HG02798 (cell line): ENCODE data around the gene TIMP1.

Experiments used
- ATAC-seq: cut with Tn5 transposase; IDR thresholded peaks from one replicate; pipeline ENCODE4 v1.9.1; 2021; ENCODE audit warnings: mild to moderate bottlenecking; ENCODE audit not compliant: unreplicated experiment, poor library complexity

Gene TIMP1

GRCh38 chrX:47581731-47582647 is at the start of gene TIMP1:
Gene TIMP1 (plus strand): TSS chrX:47582436. CDS start chrX:47583416, 980 bp downstream.
- ATAC-seq = peak; percentile 90

GRCh38 chrX:47539860-47540259 is 42.4 kb upstream of the TIMP1 start:
- ATAC-seq = no peak

GRCh38 chrX:47540754-47541538 is 41.3 kb upstream of the TIMP1 start:
- peak; percentile 45 for ATAC-seq

- ATAC-seq = no peak
These were observed 38.7 kb upstream of the TIMP1 start for GRCh38 chrX:47543496-47543895.

- peak; percentile 94 for ATAC-seq
These were observed 26.1 kb upstream of the TIMP1 start for GRCh38 chrX:47556045-47556623.

- no peak for ATAC-seq
These were observed 23.8 kb upstream of the TIMP1 start for GRCh38 chrX:47558436-47558835.

- ATAC-seq = no peak
These were observed 21.9 kb upstream of the TIMP1 start for GRCh38 chrX:47560179-47560933.

- peak; percentile 91 for ATAC-seq
These were observed 21.1 kb upstream of the TIMP1 start, which contains the start of gene ARAF for GRCh38 chrX:47560934-47561658. Gene ARAF (plus strand): TSS chrX:47561205. CDS start chrX:47562968, 1,763 bp downstream.

- ATAC-seq = no peak
These were observed 20.5 kb upstream of the TIMP1 start for GRCh38 chrX:47561659-47562151.

- no peak for ATAC-seq
These were observed 19.5 kb upstream of the TIMP1 start for GRCh38 chrX:47562615-47563243.

- ATAC-seq = no peak
These were observed 18.4 kb upstream of the TIMP1 start for GRCh38 chrX:47563801-47564315.

- no peak for ATAC-seq
These were observed 17.7 kb upstream of the TIMP1 start for GRCh38 chrX:47564438-47565085.

- ATAC-seq = no peak
These were observed 15.4 kb upstream of the TIMP1 start for GRCh38 chrX:47566841-47567240.

GRCh38 chrX:47568656-47569295 is 13.5 kb upstream of the TIMP1 start:
- no peak for ATAC-seq

GRCh38 chrX:47570794-47571193 is 11.4 kb upstream of the TIMP1 start:
- no peak for ATAC-seq

- no peak for ATAC-seq
These were observed 11.0 kb upstream of the TIMP1 start for GRCh38 chrX:47571215-47571614.

- ATAC-seq = no peak
These were observed 10.3 kb upstream of the TIMP1 start for GRCh38 chrX:47571896-47572295.
